Bronchial epithelial cell (primary cell): ENCODE measurements around the gene SLC9A9. TPM values are rescaled to one million over a fixed set of nuclear protein-coding genes. Genes with fewer than 3 reads are reported as not detected.

Source experiments
- DNase-seq: peaks from one replicate; pipeline ENCODE4 v3.0.0-alpha.2; 2010; ENCODE audit warnings: low read depth
- FAIRE-seq: peaks from 2 replicates; lab custom pipeline; 2011; peaks lifted over from hg19 to GRCh38; lab: Jason Lieb, UNC
- H3K27me3 ChIP-seq: 2 replicates; pipeline ENCODE4 v1.5.1; 2011; ENCODE audit warnings: low read length; ENCODE audit not compliant: control insufficient read depth, insufficient read depth
- H3K36me3 ChIP-seq: 2 replicates; pipeline ENCODE4 v1.5.1; 2011; ENCODE audit warnings: low read length; ENCODE audit not compliant: control insufficient read depth, insufficient read depth
- H3K4me3 ChIP-seq: 2 replicates; pipeline ENCODE4 v1.5.1; 2011; ENCODE audit warnings: mild to moderate bottlenecking, low read depth, low read length, control low read depth
- CTCF ChIP-seq: IDR thresholded peaks from 2 replicates; pipeline ENCODE4 v1.5.1; 2011; ENCODE audit warnings: mild to moderate bottlenecking, moderate library complexity, low read length, control low read depth, inconsistent platforms; ENCODE audit not compliant: insufficient read depth, severe bottlenecking
- total RNA-seq: library from RNA; depleted of rRNA; stranded (reverse); fragments of >200 nt; gene quantifications from 2 replicates; pipeline ENCODE4 v1.2.1, GENCODE V29; 2014

The SLC9A9 gene
- total RNA-seq, 1 donor from 2014 or later = 1.3 TPM

- FAIRE-seq = no peak
Observed at GRCh38 chr3:143595456-143596077, 252.7 kb downstream of the SLC9A9 start.

GRCh38 chr3:143594206-143594605 is 254.1 kb downstream of the SLC9A9 start:
- Histone ChIP-seq H3K27me3 (no peaks in the 10 kb centered on the region), H3K4me3 (no peak overlapping the region), H3K36me3 (no peaks in the 10 kb centered on the region)
- TF ChIP-seq CTCF = no peak
- no peak for FAIRE-seq
- no peak for DNase-seq

More at GRCh38 chr3:143595456-143596077, 252.7 kb downstream of the SLC9A9 start:
- no peak for TF ChIP-seq CTCF
- no peaks in the 10 kb centered on the region for H3K36me3 ChIP-seq
- DNase-seq = no peak
- no peak overlapping the region for H3K4me3 ChIP-seq
- no peaks in the 10 kb centered on the region for H3K27me3 ChIP-seq

GRCh38 chr3:143590660-143591059 is 257.6 kb downstream of the SLC9A9 start:
- DNase-seq = no peak
- no peaks in the 10 kb centered on the region for H3K27me3 ChIP-seq
- no peak overlapping the region for H3K4me3 ChIP-seq
- FAIRE-seq = no peak
- no peak for TF ChIP-seq CTCF
- H3K36me3 ChIP-seq = no peaks in the 10 kb centered on the region

GRCh38 chr3:143586576-143586975 is 261.7 kb downstream of the SLC9A9 start:
- no peaks in the 10 kb centered on the region for H3K27me3 ChIP-seq
- TF ChIP-seq CTCF = no peak
- H3K4me3 ChIP-seq = no peak overlapping the region
- FAIRE-seq = no peak
- no peak for DNase-seq
- H3K36me3 ChIP-seq = no peaks in the 10 kb centered on the region

GRCh38 chr3:143585720-143586456 is 262.4 kb downstream of the SLC9A9 start:
- Histone ChIP-seq H3K27me3 (no peaks in the 10 kb centered on the region), H3K4me3 (no peak overlapping the region), H3K36me3 (no peaks in the 10 kb centered on the region)
- no peak for FAIRE-seq
- no peak for TF ChIP-seq CTCF
- no peak for DNase-seq
